NCI-H146 treated with DMSO at 0.1 percent for 48 hours (cell line): ENCODE results near the gene IL21R.

ENCODE experiments used
- DNase-seq: peaks from one replicate; lab custom pipeline; 2025; ENCODE audit not compliant: unreplicated experiment; lab: John Stamatoyannopoulos, UW

The IL21R gene

DNA sequence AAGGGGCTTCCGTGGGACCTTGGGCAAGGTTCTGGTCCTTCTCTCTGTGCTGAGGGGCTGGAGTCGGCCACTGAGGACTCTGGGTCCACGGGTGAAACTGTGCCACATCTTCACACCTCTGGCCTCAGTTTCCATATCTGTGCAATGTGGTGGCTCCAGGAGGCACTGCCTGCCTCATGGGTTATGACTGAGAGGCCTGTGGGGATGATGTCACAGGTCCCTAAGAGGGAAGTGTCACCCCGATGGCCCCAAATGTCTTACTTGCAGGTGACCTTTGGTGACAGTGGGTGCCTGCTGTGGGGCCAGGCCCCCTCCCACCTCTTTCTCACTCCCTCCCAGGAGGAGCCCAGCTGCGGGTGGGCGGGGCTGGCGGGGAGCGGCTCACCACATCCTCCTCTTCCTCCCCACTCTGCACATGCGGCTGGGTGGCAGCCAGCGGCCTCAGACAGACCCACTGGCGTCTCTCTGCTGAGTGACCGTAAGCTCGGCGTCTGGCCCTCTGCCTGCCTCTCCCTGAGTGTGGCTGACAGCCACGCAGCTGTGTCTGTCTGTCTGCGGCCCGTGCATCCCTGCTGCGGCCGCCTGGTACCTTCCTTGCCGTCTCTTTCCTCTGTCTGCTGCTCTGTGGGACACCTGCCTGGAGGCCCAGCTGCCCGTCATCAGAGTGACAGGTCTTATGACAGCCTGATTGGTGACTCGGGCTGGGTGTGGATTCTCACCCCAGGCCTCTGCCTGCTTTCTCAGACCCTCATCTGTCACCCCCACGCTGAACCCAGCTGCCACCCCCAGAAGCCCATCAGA is at the start of gene IL21R:
IL21R (plus strand) TSS at position 407 of the 801 bp plus-strand sequence. CDS start 27,898 bp downstream, outside the sequence.
- DNase-seq = peak; percentile 44

DNA sequence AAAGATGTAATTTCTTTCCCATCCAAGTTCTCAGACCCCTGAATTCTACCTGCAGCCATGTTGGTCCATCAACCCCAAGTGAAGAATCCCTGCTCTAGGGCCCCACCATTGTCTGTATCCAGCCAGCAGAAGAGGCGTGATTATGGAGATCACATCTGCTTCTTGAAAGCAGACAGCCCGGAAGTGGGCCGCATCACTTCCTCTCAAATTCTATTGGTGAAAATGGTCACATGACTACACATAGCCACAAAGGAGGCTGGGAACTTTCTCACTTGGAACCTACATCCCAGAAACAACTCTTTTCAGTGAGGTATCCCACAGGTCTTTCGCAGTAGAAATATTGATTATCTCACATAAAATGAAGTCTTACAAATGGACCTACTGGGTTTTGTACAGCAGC is 48.1 kb upstream of the IL21R start:
- no peak for DNase-seq

DNA sequence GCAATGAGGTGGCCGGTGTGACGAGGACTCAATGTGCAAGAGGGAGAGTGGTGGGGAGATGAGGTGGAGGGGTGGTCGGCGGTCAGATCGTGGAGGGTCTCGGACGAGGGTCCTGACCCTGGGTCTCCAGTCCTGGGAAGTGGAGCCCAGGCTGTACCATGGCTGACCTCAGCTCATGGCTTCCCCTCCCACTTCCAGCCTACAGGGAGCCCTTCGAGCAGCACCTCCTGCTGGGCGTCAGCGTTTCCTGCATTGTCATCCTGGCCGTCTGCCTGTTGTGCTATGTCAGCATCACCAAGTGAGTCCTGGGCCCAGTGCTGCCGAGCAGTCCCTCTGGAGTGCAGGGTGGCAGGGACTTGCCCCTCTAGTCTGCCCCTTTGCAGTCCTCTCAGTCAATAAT is 46.4 kb upstream of the IL21R start:
- no peak for DNase-seq

DNA sequence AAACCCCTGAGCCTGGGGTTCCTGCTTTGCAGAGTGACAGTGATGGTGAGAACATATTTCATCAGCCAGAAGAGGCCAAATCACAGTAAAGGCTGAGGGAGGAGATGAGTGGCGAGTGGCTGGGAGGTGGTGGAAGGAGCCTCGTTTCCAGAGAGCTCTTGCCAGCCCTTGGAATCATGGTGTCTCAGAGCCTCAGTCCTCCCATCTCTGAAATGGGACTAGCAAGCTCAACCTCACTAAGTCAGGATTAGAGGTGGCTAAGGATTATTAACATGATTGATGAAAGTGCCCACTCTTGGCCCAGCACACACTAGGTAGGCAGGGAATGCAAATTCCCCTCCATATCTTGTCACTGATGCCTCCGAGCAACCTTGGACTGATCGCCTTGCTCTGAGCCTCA is 45.2 kb upstream of the IL21R start:
- no peak for DNase-seq

DNA sequence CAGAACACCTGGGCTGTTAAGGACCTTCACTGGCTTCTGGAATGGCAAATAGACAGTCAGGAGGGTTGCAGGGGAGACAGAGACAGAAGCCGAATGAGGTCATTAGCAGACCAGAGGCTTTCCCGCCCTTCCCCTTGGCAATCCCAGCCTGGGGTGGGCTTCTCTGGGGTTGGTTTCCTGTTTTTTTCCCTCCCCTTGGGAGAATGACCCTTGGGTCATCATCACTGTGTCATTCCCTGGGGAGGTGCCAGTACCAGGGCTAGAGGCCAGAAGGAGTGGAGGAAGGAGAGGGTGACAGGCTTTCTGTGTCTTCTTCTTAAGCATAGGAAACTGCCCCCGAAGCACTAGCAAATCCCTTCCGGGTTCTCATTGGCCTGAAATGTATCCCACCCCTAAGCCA is 42.9 kb upstream of the IL21R start:
- no peak for DNase-seq

DNA sequence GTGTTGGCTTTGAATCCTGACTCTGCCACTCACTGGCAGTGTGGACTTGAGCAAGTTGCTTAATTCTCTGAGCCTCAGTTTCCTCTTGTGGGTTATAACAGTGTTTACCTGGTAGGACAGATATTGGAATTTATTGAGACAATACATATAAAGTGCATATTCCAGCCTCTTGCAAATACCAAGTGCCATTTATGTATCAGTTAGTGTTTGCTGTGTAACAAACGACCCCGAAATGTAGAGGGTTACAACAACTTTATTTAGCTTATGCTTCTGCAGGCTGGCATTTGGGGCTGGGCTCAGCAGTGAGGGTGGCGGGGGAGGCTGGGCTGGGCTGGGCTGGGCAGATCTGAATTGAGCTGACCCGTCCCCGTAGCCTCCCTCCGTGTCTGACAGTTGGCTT is 42.4 kb upstream of the IL21R start:
- no peak for DNase-seq

DNA sequence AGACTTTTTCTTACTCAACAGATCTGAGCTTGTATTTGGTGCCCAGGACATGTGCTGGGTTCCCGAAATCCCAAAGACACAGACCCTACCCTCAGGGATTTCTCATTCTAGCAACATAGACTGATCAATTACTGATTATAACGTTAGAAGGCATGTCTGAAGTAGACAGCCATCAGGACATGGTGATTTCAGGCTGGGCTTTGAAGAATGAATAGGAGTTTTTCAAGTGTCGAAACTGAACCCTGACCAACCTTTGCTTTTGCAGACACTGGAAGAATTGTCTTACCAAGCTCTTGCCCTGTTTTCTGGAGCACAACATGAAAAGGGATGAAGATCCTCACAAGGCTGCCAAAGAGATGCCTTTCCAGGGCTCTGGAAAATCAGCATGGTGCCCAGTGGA is 40.0 kb upstream of the IL21R start:
- no peak for DNase-seq

DNA sequence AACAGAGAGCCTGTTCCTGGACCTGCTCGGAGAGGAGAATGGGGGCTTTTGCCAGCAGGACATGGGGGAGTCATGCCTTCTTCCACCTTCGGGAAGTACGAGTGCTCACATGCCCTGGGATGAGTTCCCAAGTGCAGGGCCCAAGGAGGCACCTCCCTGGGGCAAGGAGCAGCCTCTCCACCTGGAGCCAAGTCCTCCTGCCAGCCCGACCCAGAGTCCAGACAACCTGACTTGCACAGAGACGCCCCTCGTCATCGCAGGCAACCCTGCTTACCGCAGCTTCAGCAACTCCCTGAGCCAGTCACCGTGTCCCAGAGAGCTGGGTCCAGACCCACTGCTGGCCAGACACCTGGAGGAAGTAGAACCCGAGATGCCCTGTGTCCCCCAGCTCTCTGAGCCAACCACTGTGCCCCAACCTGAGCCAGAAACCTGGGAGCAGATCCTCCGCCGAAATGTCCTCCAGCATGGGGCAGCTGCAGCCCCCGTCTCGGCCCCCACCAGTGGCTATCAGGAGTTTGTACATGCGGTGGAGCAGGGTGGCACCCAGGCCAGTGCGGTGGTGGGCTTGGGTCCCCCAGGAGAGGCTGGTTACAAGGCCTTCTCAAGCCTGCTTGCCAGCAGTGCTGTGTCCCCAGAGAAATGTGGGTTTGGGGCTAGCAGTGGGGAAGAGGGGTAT is 39.3 kb upstream of the IL21R start:
- DNase-seq = no peak

DNA sequence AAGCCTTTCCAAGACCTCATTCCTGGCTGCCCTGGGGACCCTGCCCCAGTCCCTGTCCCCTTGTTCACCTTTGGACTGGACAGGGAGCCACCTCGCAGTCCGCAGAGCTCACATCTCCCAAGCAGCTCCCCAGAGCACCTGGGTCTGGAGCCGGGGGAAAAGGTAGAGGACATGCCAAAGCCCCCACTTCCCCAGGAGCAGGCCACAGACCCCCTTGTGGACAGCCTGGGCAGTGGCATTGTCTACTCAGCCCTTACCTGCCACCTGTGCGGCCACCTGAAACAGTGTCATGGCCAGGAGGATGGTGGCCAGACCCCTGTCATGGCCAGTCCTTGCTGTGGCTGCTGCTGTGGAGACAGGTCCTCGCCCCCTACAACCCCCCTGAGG is 38.7 kb upstream of the IL21R start:
- no peak for DNase-seq

DNA sequence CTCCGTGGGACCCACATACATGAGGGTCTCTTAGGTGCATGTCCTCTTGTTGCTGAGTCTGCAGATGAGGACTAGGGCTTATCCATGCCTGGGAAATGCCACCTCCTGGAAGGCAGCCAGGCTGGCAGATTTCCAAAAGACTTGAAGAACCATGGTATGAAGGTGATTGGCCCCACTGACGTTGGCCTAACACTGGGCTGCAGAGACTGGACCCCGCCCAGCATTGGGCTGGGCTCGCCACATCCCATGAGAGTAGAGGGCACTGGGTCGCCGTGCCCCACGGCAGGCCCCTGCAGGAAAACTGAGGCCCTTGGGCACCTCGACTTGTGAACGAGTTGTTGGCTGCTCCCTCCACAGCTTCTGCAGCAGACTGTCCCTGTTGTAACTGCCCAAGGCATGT is 38.2 kb upstream of the IL21R start:
- no peak for DNase-seq

DNA sequence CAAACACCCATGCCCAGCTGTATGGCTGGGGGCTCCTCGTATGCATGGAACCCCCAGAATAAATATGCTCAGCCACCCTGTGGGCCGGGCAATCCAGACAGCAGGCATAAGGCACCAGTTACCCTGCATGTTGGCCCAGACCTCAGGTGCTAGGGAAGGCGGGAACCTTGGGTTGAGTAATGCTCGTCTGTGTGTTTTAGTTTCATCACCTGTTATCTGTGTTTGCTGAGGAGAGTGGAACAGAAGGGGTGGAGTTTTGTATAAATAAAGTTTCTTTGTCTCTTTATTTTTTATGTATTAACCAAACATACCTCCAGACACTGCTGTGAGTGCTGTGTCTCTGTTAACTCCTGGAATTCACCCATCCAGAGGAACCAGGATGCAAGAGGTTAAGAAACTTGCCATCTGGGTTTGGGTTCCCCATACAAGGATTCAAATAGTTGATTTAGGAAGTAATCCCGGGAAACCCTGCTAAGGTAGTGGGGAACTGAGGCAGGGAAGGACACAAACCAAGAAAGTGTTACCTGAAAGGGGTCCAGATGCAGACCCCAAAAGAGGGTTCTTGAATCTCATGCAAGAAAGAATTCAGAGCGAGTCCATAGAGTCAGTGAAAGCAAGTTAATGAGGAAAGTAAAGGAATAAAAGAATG is 37.4 kb upstream of the IL21R start:
- DNase-seq = peak; percentile 24

DNA sequence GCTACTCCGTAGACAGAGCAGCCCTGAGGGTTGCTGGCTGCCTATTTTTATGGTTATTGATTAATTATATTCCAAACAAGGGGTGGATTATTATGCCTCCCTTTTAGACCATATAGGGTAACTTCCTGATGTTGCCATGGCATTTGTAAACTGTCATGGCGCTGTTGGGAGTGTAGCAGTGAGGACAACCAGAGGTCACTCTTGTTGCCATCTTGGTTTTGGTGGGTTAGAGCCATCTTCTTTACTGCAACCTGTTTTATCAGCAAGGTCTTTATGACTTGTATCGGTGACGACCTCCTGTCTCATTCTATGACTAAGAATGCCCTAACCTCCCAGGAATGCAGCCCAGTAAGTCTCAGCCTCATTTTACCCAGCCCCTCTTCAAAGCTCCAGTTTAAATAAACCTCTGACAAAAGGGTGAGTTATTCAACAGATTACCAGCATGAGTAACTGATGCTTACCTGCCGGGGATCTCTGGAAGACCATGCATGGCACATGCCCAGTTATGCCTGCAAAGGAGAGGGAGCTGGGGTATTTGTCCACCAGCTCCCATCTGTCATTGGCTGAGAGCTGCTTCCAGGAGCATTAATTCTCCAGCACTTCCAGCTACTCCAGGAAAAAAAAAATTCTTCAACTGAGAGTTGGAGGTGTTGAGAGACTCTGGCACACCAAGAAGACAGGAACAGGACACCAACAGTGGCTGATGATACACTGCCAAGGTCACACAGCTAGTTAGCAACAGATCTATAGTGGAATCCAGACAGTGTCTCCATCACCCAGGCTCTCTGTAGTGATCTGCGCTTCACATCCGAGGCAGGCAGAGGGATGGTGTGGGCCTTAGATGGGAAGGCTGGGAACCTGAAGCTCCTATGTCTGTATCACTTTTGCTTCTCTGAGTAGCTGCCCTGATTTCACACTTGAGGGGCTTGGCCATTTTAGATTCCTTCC is 36.6 kb upstream of the IL21R start:
- DNase-seq = no peak

DNA sequence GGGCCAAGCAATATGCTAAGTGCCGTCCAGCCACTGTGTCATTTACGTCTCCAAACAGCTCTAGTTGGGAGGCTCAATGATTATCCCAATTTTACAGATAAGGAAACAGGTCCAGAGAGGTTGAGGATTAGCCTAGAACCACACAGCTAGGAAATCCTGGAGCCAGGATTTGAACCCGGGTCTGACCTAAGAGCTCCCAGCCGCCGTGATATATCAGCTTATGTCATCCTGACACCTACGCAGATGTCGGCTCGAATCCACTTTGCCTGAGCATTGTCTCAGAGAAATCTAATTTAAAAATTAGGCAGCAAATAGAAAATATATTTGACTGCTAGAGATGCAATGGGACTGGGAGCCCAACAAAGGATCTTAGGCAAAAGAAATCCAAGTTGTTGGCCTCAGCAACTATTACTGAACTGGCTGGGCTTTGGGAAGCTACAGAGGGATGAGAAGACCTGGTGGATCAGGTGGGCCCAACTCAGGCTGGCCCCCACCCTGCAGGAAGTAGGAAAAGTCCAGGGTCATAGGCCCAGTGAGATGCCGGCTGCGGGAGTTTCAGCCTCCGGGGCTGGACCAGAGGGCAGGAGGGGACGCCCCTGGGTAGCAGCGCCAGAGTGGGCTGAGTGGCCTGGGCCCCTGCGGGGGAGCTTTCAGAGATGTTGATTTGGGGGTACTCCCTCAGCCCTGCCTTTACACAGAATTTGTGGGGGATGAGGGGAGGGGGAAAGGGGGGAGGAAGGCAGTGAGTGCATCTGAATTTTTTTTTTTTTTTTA is 35.1 kb upstream of the IL21R start:
- no peak for DNase-seq

DNA sequence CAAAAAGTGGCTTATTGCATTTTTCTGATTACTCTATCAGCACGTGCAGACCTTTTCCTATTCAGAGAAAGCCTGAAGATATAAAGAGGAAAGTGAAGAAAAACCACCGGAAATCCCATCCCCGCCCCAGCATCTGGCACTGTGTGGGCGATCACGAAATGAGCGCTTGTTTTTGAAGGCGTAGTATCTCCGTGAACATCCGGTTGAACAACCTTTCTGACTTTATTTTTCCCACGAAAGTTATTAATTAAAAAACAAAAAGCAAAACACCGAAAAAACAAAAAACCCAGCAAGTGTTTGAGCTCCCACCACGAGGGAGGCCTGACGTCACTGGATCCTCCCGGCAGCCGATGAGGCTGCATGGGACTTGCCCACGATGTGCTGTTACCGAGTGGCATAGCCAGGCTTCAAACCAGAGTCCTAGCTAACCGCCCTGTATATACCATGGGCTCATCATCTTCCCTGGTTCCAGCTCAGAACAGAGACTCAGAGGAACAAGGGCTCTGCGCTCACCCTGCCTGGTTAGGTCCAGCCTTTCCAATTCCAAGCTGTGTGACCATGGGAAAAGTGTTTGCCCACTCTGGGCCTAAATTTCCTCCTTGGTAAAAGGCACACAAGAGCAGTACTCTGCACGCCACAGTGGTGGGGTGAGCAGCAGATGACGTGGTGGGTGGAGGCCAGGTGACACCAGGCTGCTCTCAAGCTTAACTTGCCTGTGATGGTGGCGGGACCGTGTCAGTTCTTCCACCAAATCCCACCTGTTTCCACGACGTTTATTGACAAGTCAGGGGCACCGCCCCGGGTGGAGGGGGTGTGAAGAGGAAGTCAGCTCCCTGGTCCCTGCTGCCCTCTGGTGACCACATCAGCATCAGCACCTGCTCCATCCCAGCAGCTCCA is 34.3 kb upstream of the IL21R start:
- peak; percentile 26 for DNase-seq

DNA sequence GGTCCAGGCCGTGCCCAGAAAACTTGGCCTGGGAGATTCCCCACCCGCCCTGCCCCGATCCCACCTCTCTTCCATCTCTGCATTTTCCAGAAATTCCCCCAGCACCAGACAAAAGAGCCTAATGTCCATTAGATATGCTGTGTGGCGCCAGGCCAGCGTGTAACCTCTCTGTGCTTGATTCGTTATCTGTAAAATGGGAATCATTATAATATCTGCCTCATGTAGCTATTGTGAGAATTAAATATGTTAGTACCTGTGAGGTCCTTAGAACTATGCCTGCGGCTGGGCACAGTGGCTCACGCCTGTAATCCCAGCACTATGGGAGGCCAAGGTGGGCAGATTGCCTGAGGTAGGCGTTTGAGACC is 33.6 kb upstream of the IL21R start:
- DNase-seq = no peak

DNA sequence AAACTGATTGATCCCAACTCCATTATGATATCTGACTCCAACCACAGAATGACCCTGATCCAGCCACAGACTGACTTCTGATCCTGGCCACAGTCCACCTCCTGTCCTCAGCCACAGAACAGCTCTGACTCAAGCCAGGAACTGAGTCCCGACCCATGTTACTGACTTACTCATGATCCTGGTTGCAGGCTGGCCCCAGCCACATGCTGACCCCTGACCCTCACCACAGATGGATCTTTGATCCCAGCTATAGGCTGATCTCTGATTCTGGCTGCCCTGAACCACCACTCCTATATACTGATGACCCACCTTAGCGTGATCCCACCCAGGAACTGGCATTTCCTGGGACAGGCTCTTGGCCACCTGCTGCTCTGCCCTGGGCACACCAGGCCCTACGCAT is 32.2 kb upstream of the IL21R start:
- no peak for DNase-seq

DNA sequence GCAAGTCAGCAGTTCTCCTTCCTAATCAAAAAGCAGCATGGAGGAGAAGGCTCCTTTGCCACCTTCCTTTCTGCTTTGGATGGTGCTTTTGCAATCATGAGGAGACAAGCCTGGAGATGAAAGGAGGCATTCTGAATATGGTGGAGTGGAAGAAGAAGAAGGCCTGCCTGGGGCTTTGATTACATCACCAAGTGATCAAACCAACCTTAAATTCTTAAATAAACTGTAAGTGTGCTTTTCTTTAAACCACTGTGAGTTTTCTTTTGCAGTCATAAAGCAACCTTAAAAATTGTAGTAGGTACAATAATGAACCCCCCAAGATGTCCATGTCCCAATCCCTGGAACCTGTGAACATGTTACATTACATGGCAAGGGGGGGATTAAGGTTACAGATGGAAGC is 31.7 kb upstream of the IL21R start:
- DNase-seq = no peak

DNA sequence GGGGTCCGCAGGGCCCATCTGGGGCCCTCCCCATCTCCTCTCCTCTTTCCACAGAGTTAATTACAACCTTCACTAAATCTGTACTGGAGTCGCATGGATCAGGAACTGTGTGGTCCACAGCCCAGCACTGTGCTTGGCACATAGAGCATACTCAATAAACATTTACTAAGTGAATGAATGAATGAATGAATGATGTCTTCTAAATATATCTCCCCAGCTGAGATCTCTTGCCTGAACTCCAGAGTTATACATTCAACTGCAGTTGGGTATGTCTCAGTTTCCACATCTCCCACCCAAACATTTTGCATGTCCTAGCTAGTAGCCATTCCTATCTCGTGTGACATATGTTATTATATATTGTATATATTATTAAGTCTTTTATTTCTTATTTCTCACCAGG is 28.7 kb upstream of the IL21R start:
- no peak for DNase-seq

DNA sequence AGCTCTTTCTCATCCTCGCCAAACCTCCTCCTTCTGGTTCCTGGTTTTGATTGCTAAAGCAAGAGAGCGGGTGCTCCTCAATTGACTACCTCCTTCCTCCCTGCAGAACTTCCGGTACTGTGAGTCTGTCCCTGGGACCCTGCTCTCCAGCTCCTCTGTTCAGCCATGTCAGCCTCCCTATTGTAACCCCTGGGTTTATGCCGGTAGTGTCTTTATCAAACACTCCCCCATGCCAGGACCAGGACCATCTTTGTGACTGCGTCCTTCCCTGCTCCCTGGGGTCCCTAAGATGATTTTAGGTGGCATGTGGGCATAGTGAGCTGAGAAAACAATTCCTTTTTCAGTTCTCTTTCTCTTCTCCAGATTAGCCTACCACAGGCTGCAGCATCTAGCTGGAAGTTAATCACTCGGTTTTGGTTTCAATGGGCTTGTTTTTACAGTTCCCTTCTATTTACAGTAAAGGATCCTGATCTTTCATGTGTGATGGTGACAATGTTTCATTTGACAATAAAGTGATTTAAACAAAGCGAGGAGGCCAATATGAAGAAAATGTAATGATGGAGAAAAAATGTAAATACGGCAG is 27.7 kb upstream of the IL21R start:
- DNase-seq = no peak
